ENCODE measurements around the gene SDCCAG8. TPM values are rescaled to one million over a fixed set of nuclear protein-coding genes. Genes with fewer than 3 reads are reported as not detected.

SDCCAG8 gene
- total and polyA plus RNA-seq, 10 donors = 14.8 to 79.3 (median 46.5) TPM

DNA sequence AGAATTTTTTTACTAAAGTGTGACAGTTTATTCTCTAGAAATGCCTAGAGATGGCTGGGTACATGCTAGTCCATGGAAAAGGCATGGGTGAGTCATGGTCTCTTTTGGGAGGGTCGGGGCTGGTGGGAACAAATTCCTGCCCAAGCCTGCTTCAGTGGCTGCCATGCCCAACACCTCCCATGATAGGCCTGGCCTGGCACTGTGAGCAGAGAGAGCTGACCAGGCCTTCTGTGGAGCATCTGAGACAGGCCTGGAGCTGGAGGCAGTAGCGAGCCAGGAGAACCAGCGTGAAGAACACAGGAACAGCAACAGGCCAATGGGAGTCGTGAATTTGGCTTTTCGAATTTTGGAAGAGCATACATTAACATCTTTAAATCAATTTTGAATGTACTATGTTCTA is 209.2 kb downstream of the SDCCAG8 start:
- 98 to 99% (median 98%) methylated on average over 5 of the region's 5 CpGs for WGBS, 5 donors
- H3K36me3 ChIP-seq = peaks cover 0 to 39% (median 0%) of the 10 kb centered on the region in 6 donors
- no peak overlapping the region for H3K4me3 ChIP-seq
- no peak overlapping the region for H3K27ac ChIP-seq
- no peak for TF ChIP-seq POLR2AphosphoS5 (IDR thresholded peaks at IDR 0.05)
- TF ChIP-seq, protein P1, sequence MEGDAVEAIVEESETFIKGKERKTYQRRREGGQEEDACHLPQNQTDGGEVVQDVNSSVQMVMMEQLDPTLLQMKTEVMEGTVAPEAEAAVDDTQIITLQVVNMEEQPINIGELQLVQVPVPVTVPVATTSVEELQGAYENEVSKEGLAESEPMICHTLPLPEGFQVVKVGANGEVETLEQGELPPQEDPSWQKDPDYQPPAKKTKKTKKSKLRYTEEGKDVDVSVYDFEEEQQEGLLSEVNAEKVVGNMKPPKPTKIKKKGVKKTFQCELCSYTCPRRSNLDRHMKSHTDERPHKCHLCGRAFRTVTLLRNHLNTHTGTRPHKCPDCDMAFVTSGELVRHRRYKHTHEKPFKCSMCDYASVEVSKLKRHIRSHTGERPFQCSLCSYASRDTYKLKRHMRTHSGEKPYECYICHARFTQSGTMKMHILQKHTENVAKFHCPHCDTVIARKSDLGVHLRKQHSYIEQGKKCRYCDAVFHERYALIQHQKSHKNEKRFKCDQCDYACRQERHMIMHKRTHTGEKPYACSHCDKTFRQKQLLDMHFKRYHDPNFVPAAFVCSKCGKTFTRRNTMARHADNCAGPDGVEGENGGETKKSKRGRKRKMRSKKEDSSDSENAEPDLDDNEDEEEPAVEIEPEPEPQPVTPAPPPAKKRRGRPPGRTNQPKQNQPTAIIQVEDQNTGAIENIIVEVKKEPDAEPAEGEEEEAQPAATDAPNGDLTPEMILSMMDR (IDR thresholded peaks at IDR 0.05 in 8 of 11, conservative IDR thresholded peaks at IDR 0.05 in 3 of 11) = no peak
- TF ChIP-seq POLR2A (IDR thresholded peaks at IDR 0.05) = no peak
- no peak for DNase-seq
- H3K27me3 ChIP-seq (replicated peaks in 1 of 7) = no peaks in the 10 kb centered on the region
- intact Hi-C loops (cut with DNase I; ENCODE audit: low total_unique reads) = no loop called here
- H3K4me1 ChIP-seq = no peaks in the 10 kb centered on the region
- H3K9me3 ChIP-seq = no peaks in the 10 kb centered on the region

DNA sequence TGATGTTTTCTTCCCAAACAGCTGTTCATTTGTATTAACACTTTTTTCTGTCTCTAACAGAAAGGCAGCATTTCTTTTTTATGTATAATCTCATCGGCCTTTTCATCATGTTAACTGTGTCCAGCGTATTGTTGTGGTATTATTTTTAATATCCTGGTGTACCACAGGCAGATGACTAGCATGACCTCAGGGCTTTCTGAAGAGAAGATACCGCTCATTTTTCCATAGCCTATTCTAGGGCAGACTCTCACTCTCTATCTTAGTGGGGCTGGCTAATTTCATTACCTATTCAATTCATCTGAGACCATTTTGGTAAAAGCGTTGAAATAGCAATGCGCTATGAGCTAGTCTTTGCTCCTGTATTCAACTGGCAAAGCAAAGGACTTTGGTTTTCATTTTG is 209.9 kb downstream of the SDCCAG8 start:
- DNase-seq = no peak
- no peak overlapping the region for H3K27ac ChIP-seq
- intact Hi-C loops (cut with DNase I; ENCODE audit: low total_unique reads) = no loop called here
- peaks cover 0 to 4% (median 0%) of the 10 kb centered on the region in 6 donors for H3K4me1 ChIP-seq
- H3K9me3 ChIP-seq = no peaks in the 10 kb centered on the region
- TF ChIP-seq POLR2A (IDR thresholded peaks at IDR 0.05) = no peak
- TF ChIP-seq, protein P1 (IDR thresholded peaks at IDR 0.05 in 8 of 11, conservative IDR thresholded peaks at IDR 0.05 in 3 of 11) = no peak
- TF ChIP-seq POLR2AphosphoS5 (IDR thresholded peaks at IDR 0.05) = no peak
- H3K27me3 ChIP-seq (replicated peaks in 1 of 7) = no peaks in the 10 kb centered on the region
- 67 to 81% (median 69%) methylated on average over 5 of the region's 5 CpGs for WGBS, 5 donors
- peaks cover 0 to 35% (median 0%) of the 10 kb centered on the region in 6 donors for H3K36me3 ChIP-seq
- no peak overlapping the region for H3K4me3 ChIP-seq

DNA sequence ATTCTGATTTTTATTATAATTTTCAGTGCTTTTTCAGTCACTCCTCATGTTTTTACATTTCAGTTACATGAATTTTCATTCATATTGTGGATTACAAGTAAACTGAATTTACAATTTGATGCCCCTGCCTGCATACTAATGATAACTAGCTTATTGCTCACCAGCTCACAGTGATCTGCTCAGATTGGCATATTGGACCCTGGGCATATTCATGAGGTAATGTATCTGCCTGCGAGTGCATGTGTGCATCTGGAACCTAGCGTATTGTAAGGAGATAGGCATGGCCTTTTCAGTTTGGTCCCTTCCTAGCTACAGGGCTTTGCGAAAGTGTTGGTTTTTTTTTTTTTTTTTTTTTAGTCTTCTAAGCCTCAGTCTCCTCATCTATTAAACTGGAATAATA is 213.7 kb downstream of the SDCCAG8 start:
- 94 to 100% (median 99%) methylated on average over 3 of the region's 3 CpGs for WGBS, 5 donors
- Histone ChIP-seq H3K4me1 (peaks cover 11 to 40% (median 24%) of the 10 kb centered on the region in 6 donors), H3K27ac (no peak overlapping the region), H3K4me3 (no peak overlapping the region), H3K9me3 (no peaks in the 10 kb centered on the region), H3K36me3 (peaks cover 0 to 23% (median 1%) of the 10 kb centered on the region in 6 donors), H3K27me3 (replicated peaks in 1 of 7) (no peaks in the 10 kb centered on the region)
- DNase-seq = no peak
- intact Hi-C loops (cut with DNase I; ENCODE audit: low total_unique reads) = no loop called here
- TF ChIP-seq, protein P1 (IDR thresholded peaks at IDR 0.05 in 8 of 11, conservative IDR thresholded peaks at IDR 0.05 in 3 of 11) = no peak
- TF ChIP-seq POLR2A (IDR thresholded peaks at IDR 0.05) (no peak), POLR2AphosphoS5 (IDR thresholded peaks at IDR 0.05) (no peak)

DNA sequence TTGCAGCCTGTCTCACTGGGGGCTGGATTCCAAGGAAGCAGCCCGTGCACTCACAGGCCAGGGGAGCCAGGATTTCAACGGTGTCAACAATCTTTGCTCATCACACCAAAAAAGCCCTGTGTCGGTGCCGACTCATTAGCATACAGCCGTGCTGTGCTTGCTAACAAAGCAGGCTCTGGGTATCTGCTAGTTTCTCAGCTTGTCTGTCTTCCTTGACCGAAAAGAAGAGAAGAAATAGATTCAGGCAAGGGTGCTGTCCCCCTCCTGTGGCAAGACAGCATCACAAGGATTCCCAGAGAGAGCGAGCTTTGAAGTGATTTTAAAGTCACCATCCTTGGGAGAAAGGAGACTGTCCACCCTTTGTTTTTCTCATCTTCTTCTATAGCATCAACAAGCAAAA is 214.7 kb downstream of the SDCCAG8 start:
- intact Hi-C loops (cut with DNase I; ENCODE audit: low total_unique reads) = no loop called here
- Histone ChIP-seq H3K36me3 (peaks cover 0 to 26% (median 2%) of the 10 kb centered on the region in 6 donors), H3K4me3 (no peak overlapping the region), H3K9me3 (no peaks in the 10 kb centered on the region), H3K4me1 (peaks cover 11 to 40% (median 24%) of the 10 kb centered on the region in 6 donors), H3K27me3 (replicated peaks in 1 of 7) (no peaks in the 10 kb centered on the region), H3K27ac (no peak overlapping the region)
- no peak for DNase-seq
- TF ChIP-seq POLR2A (IDR thresholded peaks at IDR 0.05) = no peak
- no peak for TF ChIP-seq POLR2AphosphoS5 (IDR thresholded peaks at IDR 0.05)
- TF ChIP-seq, protein P1 (IDR thresholded peaks at IDR 0.05 in 8 of 11, conservative IDR thresholded peaks at IDR 0.05 in 3 of 11) = no peak
- 89 to 95% (median 93%) methylated on average over 7 of the region's 7 CpGs for WGBS, 5 donors

Measured in spleen (tissue), 11 donors.